H1 (cell line): ENCODE measurements around the gene ABHD6. TPM values are rescaled to one million over a fixed set of nuclear protein-coding genes. Genes with fewer than 3 reads are reported as not detected.

Experiments used
- CTCF ChIA-PET: fragments of 300-600 bp; sonication (Branson Sonifier 250); formaldehyde crosslinking; loops from one replicate; lab custom pipeline; 2021; ENCODE audit not compliant: partially characterized antibody; lab: Charles Lee
- POLR2A ChIA-PET: fragments of 300-600 bp; sonication (Branson Sonifier 250); formaldehyde crosslinking; loops from one replicate; lab custom pipeline; 2021; ENCODE audit warnings: inconsistent platforms; ENCODE audit not compliant: partially characterized antibody; lab: Charles Lee
- DNase-seq, 2 experiments: peaks; one replicate each; pipeline versions ENCODE4 v3.0.0 to v3.0.0-alpha.2; 2010 to 2022; ENCODE audit warnings: low spot score in 2 of 2, low read depth in 1 of 2, mixed read lengths in 1 of 2
- FAIRE-seq: peaks from 2 replicates; lab custom pipeline; 2011; peaks lifted over from hg19 to GRCh38; lab: Jason Lieb, UNC
- H2AFZ ChIP-seq: 2 replicates; pipeline ENCODE4 v1.8.1; 2012; ENCODE audit warnings: low read length, inconsistent platforms
- H2AK5ac ChIP-seq: 2 replicates; pipeline ENCODE4 v1.6.1; 2013; ENCODE audit warnings: low read depth, low read length
- H2BK120ac ChIP-seq: replicated peaks from 2 replicates; pipeline ENCODE3; 2013; ENCODE audit warnings: low read depth, low read length, inconsistent platforms
- H2BK12ac ChIP-seq: 2 replicates; pipeline ENCODE4 v1.6.1; 2013; ENCODE audit warnings: low read depth, low read length
- H2BK15ac ChIP-seq: 2 replicates; pipeline ENCODE4 v1.6.1; 2013; ENCODE audit warnings: low read length
- H2BK20ac ChIP-seq: 2 replicates; pipeline ENCODE4 v1.6.1; 2013; ENCODE audit warnings: low read length
- H2BK5ac ChIP-seq: 2 replicates; pipeline ENCODE4 v1.6.1; 2013; ENCODE audit warnings: low read depth, low read length
- H3K14ac ChIP-seq: 2 replicates; pipeline ENCODE4 v1.6.1; 2013; ENCODE audit warnings: inconsistent platforms; ENCODE audit not compliant: insufficient read length
- H3K18ac ChIP-seq: 2 replicates; pipeline ENCODE4 v1.6.1; 2013; ENCODE audit warnings: low read length; ENCODE audit errors: extremely low read depth
- H3K23ac ChIP-seq: 2 replicates; pipeline ENCODE4 v1.6.1; 2013; ENCODE audit warnings: inconsistent platforms; ENCODE audit not compliant: insufficient read length
- H3K23me2 ChIP-seq: 2 replicates; pipeline ENCODE4 v1.6.1; 2013; ENCODE audit warnings: low read depth, low read length
- H3K27ac ChIP-seq: 2 replicates; pipeline ENCODE4 v1.6.1; 2011; ENCODE audit warnings: low read depth, low read length, inconsistent platforms
- H3K27me3 ChIP-seq, 4 experiments: replicated peaks in 1 of 4; 1 replicate in 1 of 4; 2 replicates in 3 of 4; pipeline versions ENCODE4 v1.6.1 to v1.8.1; 2011 to 2013; ENCODE audit warnings: low read length in 3 of 4, mild to moderate bottlenecking in 3 of 4, inconsistent platforms in 2 of 4, mixed read lengths in 2 of 4, moderate library complexity in 1 of 4; ENCODE audit not compliant: control insufficient read depth in 3 of 4, insufficient read depth in 3 of 4; ENCODE audit errors: extremely low read depth in 1 of 4
- H3K36me3 ChIP-seq, 4 experiments: 2 replicates each; pipeline versions ENCODE4 v1.6.1 to v1.8.1; 2011 to 2013; ENCODE audit warnings: mild to moderate bottlenecking in 4 of 4, low read length in 3 of 4, moderate library complexity in 2 of 4, control low read depth in 1 of 4, inconsistent platforms in 1 of 4; ENCODE audit not compliant: insufficient read depth in 4 of 4, control insufficient read depth in 2 of 4
- H3K4ac ChIP-seq: replicated peaks from 2 replicates; pipeline ENCODE3; 2013; ENCODE audit warnings: low read length, low read depth, mixed read lengths, inconsistent platforms; ENCODE audit not compliant: insufficient read length
- H3K4me1 ChIP-seq, 4 experiments: replicated peaks in 1 of 4; 1 replicate in 1 of 4; 2 replicates in 3 of 4; pipeline versions ENCODE4 v1.6.1 to v1.8.1; 2011 to 2013; ENCODE audit warnings: low read length in 3 of 4, inconsistent platforms in 2 of 4, mixed read lengths in 1 of 4; ENCODE audit not compliant: insufficient read depth in 4 of 4, control insufficient read depth in 3 of 4
- H3K4me2 ChIP-seq, 2 experiments: 2 replicates each; pipeline versions ENCODE4 v1.6.1 to v1.8.1; 2011 to 2013; ENCODE audit warnings: low read depth in 2 of 2, low read length in 2 of 2, control low read depth in 1 of 2, inconsistent platforms in 1 of 2, mild to moderate bottlenecking in 1 of 2; ENCODE audit not compliant: insufficient read depth in 1 of 2
- H3K4me3 ChIP-seq, 4 experiments: fragments of 200-600, 300-600 bp in 1 of 4; sonication (generic), shearing (Covaris generic), sonication (Bioruptor Twin) in 1 of 4; 2 replicates each; pipeline versions ENCODE4 v1.5.1 to v1.8.1; 2011 to 2016; ENCODE audit warnings: low read length in 4 of 4, low read depth in 3 of 4, control low read depth in 2 of 4, inconsistent platforms in 2 of 4, mild to moderate bottlenecking in 2 of 4, mixed read lengths in 1 of 4, moderate library complexity in 1 of 4; ENCODE audit not compliant: insufficient read depth in 2 of 4; ENCODE audit errors: extremely low read depth in 1 of 4
- H3K56ac ChIP-seq: replicated peaks from 2 replicates; pipeline ENCODE3; 2013; ENCODE audit warnings: low read depth, mild to moderate bottlenecking, mixed read lengths, low read length, inconsistent platforms; ENCODE audit not compliant: insufficient read length
- H3K79me1 ChIP-seq: 2 replicates; pipeline ENCODE4 v1.6.1; 2013; ENCODE audit warnings: low read depth, low read length, control low read depth
- H3K79me2 ChIP-seq, 2 experiments: 2 replicates each; pipeline versions ENCODE4 v1.6.1 to v1.8.1; 2012 to 2013; ENCODE audit warnings: low read length in 2 of 2, mild to moderate bottlenecking in 2 of 2, inconsistent platforms in 1 of 2; ENCODE audit not compliant: insufficient read depth in 2 of 2, control insufficient read depth in 1 of 2
- H3K9ac ChIP-seq, 4 experiments: replicated peaks in 1 of 4; 1 replicate in 1 of 4; 2 replicates in 3 of 4; pipeline versions ENCODE4 v1.6.1 to v1.8.1; 2011 to 2013; ENCODE audit warnings: low read depth in 3 of 4, low read length in 3 of 4, control low read depth in 2 of 4, mild to moderate bottlenecking in 2 of 4, moderate library complexity in 2 of 4, inconsistent platforms in 1 of 4; ENCODE audit errors: extremely low read depth in 1 of 4
- H3K9me3 ChIP-seq, 2 experiments: 2 replicates each; pipeline versions ENCODE4 v1.6.1 to v1.8.1; 2012 to 2013; ENCODE audit warnings: mild to moderate bottlenecking in 2 of 2, moderate library complexity in 2 of 2, control low read depth in 1 of 2, inconsistent platforms in 1 of 2, low read depth in 1 of 2, low read length in 1 of 2, mixed read lengths in 1 of 2; ENCODE audit not compliant: insufficient read depth in 2 of 2
- H4K20me1 ChIP-seq, 2 experiments: replicated peaks in 1 of 2; 2 replicates each; pipeline versions ENCODE3 to v1.8.1; 2011 to 2013; ENCODE audit warnings: inconsistent platforms in 2 of 2, low read length in 2 of 2, mild to moderate bottlenecking in 1 of 2; ENCODE audit not compliant: insufficient read depth in 2 of 2, control insufficient read depth in 1 of 2
- H4K5ac ChIP-seq: 2 replicates; pipeline ENCODE4 v1.6.1; 2013; ENCODE audit warnings: low read length, low read depth, mixed read lengths, inconsistent platforms; ENCODE audit not compliant: insufficient read length
- H4K8ac ChIP-seq: 2 replicates; pipeline ENCODE4 v1.8.0; 2013; ENCODE audit warnings: mild to moderate bottlenecking, moderate library complexity, low read length, inconsistent platforms; ENCODE audit not compliant: insufficient read depth; ENCODE audit errors: extremely low read depth
- H4K91ac ChIP-seq: replicated peaks from 2 replicates; pipeline ENCODE3; 2013; ENCODE audit warnings: low read length, mixed read lengths, inconsistent platforms; ENCODE audit not compliant: insufficient read length
- BACH1 ChIP-seq: IDR thresholded peaks from 2 replicates; pipeline ENCODE4 v1.6.1; 2012; ENCODE audit warnings: low read length, improper control_type of control experiment
- CHD1 ChIP-seq: IDR thresholded peaks from 2 replicates; pipeline ENCODE4 v1.6.1; 2012; ENCODE audit warnings: low read depth, low read length, improper control_type of control experiment
- EZH2 ChIP-seq: fragments of 200-600 bp; sonication (generic); IDR thresholded peaks from 2 replicates; pipeline ENCODE4 v1.7.1; 2012; ENCODE audit warnings: low read depth, mild to moderate bottlenecking, moderate library complexity, low read length, inconsistent platforms; ENCODE audit not compliant: severe bottlenecking
- KDM5A ChIP-seq: fragments of 200-600 bp; IDR thresholded peaks from 2 replicates; pipeline ENCODE4 v1.7.1; 2012; ENCODE audit warnings: mild to moderate bottlenecking, low read length, inconsistent platforms, mixed read lengths
- TAF1 ChIP-seq: IDR thresholded peaks from 2 replicates; pipeline ENCODE4 v1.6.1; 2011; ENCODE audit warnings: mild to moderate bottlenecking, low read depth, low read length
- YY1 ChIP-seq: IDR thresholded peaks from 2 replicates; pipeline ENCODE4 v1.6.1; 2011; ENCODE audit warnings: low read depth, mild to moderate bottlenecking, low read length
- WGBS, 2 experiments: shearing (Covaris generic) in 1 of 2; methylation state at CpG; one replicate each; pipeline versions ENCODE4 v1.1.6 to v1.1.7; 2013 to 2015; ENCODE audit warnings: low lambda C conversion rate in 2 of 2, mixed read lengths in 2 of 2, inconsistent platforms in 1 of 2, low coverage in 1 of 2, missing lambda C conversion rate in 1 of 2; ENCODE audit not compliant: insufficient replicate concordance in 2 of 2, insufficient coverage in 1 of 2, insufficient read length in 1 of 2; ENCODE audit errors: extremely low coverage in 1 of 2, missing lambda C conversion rate in 1 of 2; 5-methylcytosine and 5-hydroxymethylcytosine counted together
- polyA plus RNA-seq, 7 experiments: library from polyadenylated mRNA; depleted of rRNA in 3 of 7; stranded (reverse) in 5 of 7; unstranded in 2 of 7; fragments of >200 nt in 5 of 7; fragments of 200-250 nt in 2 of 7; gene quantifications; 1 replicate in 5 of 7; 2 replicates in 1 of 7; 4 replicates in 1 of 7; pipeline versions ENCODE4 v1.2.1 to v1.2.3, GENCODE V29; 2011 to 2013; ENCODE audit warnings: missing spikeins in 2 of 7, mixed read lengths in 2 of 7
- total RNA-seq: library from RNA; stranded (reverse); fragmentation: NEBNext Ultra II Directional; extraction: Animal tissue kit (Norgen Biotek cat#: 25700); gene quantifications from 2 replicates; pipeline ENCODE4 v1.2.1, GENCODE V29; 2021

Gene ABHD6
- total and polyA plus RNA-seq, 2 of the 8 experiments (the other 6 are each of a cell fraction or from before 2014, with no cell fraction given) = 5.9 to 6.6 TPM

- Histone ChIP-seq H2AFZ (no peak overlapping the region), H4K91ac (no peak overlapping the region), H3K23me2 (peaks cover 10% of the 10 kb centered on the region; the same call in 1 of the 2 replicates), H3K14ac (no peak overlapping the region), H2BK5ac (no peak overlapping the region), H3K23ac (no peak overlapping the region), H3K4me3 (peak overlapping the region in 1 of 4 experiments; percentile 90; a peak in 1 of 8 replicates), H3K56ac (no peak overlapping the region), H3K79me2 (no peaks in the 10 kb centered on the region), H4K5ac (no peak overlapping the region), H3K27ac (no peak overlapping the region), H2BK12ac (no peak overlapping the region), H3K4me2 (peak overlapping the region in 1 of 2 experiments; percentile 93; a peak in 1 of 4 replicates), H3K36me3 (no peaks in the 10 kb centered on the region), H3K18ac (no peak overlapping the region), H3K27me3 (peaks cover 9 to 31% (median 30%) of the 10 kb centered on the region in 4 experiments), H3K79me1 (no peaks in the 10 kb centered on the region), H2BK15ac (no peak overlapping the region), H3K4ac (no peak overlapping the region), H2AK5ac (no peak overlapping the region), H2BK120ac (no peak overlapping the region), H4K8ac (peak overlapping the region; percentile 82; the same call in 1 of the 2 replicates), H3K9ac (no peak overlapping the region), H3K4me1 (peaks cover 0 to 6% (median 3%) of the 10 kb centered on the region in 4 experiments; a peak in 5 of 7 replicates), H2BK20ac (no peak overlapping the region), H3K9me3 (no peaks in the 10 kb centered on the region), H4K20me1 (peaks cover 0 to 2% of the 10 kb centered on the region in 2 experiments)
- 86% methylated on average over 4 of the region's 4 CpGs; no CpG with 5 or more reads in 1 of the 2 experiments for WGBS, 2 experiments
- ChIA-PET CTCF (interaction anchor here (0.6 to 6.5 kb wide), 3 partner anchors 18 to 70 kb away, joined by 3 to 47 read pairs (median 3); partner anchors contain the start of genes HTD2 and RPP14), POLR2A (interaction anchor here (0.9 kb wide), 1 partner anchor 17 kb away, joined by 4 read pairs; no protein-coding TSS in a partner anchor)
- DNase-seq = no peak
- no peak for FAIRE-seq
- no peak for TF ChIP-seq TAF1
- no peak for TF ChIP-seq KDM5A
- no peak for TF ChIP-seq BACH1
- TF ChIP-seq EZH2 = no peak
- no peak for TF ChIP-seq CHD1
- no peak for TF ChIP-seq YY1
These were observed 1.6 kb upstream of the ABHD6 start for GRCh38 chr3:58235970-58236369.
